LoVo (cell line): ENCODE measurements around the gene FAAH.

Experiments
- DNase-seq: peaks from one replicate; pipeline ENCODE4 v3.0.0-alpha.2; 2016; ENCODE audit warnings: low spot score

Gene FAAH

DNA sequence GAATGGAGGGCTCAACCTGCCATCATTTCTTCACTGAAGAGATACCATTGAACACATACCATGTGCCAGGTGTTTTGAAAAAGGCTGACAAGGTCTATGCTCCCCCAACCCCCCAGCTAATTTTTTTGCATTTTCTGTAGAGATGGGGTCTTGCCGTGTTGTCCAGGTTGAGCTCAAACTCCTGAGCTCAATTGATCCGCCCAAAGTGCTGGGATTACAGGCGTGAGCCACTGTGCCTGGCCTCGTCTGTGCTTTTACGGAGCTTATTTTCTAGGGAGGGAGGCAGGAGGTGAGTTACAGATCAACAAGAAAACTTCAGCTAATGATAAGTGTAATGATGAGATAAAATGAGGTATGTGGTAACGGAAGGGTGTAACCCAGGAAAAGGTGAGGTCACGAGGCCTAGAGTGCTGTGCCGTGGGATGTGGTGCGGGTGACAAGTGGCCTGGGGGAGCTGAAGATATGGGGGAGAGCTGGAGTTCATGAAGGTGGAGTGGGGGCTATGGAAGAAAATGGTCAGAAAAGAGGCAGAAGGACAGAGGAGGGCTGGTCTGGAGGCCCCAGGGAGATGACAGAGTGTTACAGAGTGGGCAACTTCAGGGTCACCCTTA is 28.2 kb downstream of the FAAH start:
- DNase-seq: no peak

DNA sequence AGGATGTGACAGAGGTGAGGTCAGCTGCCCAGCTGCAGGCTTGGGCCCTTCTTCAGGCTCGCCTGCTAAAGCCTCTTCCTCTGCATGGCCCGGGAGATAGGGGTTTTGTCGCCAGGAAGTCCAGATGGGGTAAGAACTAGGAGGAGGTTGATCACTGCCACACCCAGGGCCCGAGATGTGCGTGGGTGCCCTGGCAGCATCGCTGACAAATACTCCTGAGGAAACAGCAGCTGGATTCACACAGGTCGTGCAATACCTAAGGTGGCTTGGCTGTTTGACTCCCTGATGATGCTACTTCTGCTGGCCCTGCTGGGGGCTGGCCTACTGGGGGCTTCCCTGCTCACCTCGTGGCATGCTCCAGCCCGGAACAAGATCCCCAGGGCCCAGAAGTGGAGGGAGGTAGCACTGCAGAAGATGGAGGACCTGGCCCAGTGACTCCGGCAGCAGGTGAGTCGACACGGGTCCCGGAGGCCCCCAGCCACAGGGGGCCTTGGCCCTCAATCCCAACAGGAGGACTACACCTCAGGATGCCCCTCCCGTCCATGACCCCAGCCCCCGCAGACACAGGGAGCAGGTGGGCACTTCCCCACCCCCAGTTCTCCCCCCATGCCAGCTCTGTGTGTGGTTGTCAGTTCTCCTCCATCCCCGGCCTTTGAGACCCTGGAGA is 29.6 kb downstream of the FAAH start:
- DNase-seq: no peak

DNA sequence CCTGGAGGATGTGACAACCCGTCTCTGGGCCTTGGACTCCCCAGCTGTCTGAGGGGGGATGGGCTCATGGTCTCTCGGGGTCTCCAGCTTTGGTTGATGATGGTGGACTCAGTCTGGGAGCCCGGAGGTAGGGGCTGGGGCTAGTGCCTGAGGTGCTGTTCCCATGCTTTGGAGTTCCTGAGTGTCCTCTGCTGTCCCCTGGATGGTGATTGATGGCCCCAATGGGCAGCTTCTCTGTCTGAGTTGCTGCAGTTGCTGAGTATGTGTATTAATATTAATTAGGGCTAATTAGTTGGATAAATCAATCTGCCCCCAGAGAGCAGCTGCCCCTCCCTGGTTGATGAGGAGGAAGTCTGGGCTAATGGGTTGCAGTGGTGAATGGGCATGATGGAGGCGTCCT is 30.6 kb downstream of the FAAH start:
- no peak for DNase-seq

DNA sequence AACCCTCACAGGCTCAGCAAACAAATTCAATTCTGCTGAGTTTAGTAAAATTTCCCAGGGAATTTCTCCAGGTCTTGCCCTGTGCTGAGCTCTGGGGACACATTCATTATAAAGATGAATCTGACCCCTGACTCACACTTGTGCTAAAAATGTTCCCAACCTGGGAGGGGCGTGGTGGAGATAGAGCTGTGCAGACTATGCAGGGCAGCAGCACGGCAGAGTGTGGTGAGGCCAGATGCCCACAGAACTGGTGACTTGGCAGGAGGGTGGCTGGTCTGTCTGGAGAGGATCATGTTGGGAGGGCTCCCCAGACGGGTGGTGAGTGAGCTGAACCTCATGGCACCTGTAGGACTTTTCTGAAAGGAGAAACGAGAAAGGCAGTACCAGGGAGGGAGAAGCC is 31.6 kb downstream of the FAAH start:
- DNase-seq: no peak

DNA sequence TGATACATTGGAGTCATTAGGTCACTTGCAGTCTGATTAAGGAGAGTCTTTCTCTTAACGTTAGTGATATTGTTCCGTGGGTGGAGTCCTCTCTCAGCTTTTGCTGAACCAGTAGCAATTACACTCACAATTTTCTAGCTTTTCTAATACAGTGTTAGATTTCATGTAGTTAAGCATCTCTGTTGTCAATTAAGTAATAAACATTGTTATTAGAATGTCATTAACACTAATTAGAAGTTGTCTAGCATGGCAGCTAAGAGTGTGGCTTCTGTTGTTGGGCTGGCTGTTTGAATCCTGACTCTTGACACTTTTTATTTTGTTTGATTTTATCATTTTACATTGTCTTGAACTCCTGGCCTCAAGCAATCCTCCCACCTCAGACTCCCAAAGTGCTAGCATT is 33.4 kb downstream of the FAAH start:
- DNase-seq: no peak

DNA sequence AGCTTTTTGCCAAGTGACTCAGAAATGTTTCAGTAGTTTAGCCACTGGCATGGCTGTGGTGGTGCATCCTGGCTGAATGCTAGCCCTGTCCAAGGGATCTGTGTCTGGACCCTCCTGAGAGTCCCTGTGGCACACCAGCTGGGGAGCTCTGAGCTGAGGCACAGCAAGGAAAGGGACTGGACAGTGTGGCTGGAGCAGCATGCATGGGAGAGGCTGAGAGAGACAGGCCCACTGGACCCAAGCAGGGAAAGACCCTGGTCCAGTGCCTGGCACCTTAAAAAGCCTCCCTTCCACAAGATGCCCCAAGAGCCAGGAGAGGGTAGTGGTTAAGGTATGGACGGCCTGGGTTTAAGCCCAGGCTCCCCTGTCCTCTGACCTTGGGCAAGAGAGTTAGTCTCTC is 35.3 kb downstream of the FAAH start:
- no peak for DNase-seq

DNA sequence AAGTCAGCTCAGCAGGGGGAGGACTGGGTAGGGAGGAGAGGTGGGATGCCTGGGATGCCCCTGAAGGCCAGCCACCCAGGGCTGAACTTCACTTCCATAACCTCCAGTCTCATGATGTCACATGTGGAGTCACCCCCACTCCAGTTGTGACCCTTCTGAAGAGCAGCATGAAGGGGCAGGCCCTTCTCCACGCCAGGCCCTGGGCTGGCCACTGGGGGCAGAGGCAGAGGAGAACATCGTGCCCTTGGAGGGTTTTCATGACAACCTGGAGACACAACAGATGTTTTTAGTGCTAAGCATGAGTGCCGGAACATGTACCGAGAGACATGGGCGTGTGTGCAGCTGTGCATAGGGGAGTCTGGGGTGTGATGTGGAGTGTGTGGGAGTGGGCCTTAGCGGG is 37.6 kb downstream of the FAAH start:
- no peak for DNase-seq

DNA sequence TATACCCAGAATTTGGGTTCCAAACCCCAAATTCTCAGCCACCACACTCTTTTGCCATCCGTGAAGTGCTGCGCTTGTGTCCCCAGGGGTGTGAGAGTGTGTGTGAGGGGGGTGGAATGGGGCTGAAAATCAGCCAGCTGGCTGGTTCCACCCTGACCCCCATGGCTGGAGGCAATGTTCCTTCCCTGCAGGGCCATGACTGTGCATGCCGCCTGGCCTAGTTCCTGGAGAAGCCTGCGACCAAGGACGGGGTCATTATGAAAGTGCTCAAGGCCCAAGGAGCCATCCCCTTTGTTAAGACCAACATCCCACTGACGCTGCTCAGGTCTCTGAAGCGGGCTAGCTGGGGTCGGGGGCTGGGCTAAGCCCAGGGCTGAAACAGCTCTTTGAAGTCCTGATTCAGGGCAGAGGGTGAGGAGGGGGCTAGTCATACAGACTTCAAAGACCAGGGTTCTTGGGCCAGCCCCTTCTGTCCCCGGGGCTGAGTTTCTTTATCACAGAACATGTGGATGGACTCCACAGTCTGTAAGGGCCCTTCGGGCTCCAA is 38.7 kb downstream of the FAAH start:
- no peak for DNase-seq

DNA sequence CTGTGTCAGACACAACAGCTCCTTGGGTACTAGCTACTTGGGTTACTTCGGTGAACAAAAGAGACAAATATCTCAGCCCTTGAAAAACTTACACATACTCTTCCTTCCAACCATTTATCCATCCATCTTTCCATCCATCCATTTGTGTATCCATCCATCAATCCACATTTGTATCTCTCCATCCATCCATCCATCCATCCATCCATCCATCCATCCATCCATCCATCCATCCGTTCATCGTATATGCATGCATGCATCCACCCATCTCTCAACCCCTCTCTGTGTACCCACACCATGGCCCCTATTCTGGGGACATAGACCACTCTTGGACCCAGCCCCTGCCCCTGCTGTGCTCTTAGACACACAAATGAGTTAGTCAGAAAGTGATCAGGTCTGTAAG is 40.2 kb downstream of the FAAH start:
- DNase-seq: no peak

DNA sequence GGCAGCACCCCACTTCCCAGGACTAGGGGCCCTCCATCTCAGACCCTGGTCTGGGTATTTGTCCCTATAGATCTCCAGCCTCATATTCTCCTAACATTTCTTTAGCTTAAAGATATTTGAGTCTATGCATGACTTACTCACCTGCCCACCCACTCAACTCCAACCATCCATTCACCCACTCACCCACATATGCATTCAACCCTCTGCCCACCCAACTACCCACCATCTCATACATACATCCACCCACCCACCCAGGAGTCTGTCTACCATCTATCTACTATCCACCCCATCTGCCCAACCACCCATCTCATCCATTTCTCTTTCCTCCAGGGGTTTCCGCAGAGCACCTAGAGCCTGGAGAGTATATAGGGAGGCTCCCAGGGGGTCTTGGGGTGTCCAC is 42.7 kb downstream of the FAAH start:
- DNase-seq: no peak

DNA sequence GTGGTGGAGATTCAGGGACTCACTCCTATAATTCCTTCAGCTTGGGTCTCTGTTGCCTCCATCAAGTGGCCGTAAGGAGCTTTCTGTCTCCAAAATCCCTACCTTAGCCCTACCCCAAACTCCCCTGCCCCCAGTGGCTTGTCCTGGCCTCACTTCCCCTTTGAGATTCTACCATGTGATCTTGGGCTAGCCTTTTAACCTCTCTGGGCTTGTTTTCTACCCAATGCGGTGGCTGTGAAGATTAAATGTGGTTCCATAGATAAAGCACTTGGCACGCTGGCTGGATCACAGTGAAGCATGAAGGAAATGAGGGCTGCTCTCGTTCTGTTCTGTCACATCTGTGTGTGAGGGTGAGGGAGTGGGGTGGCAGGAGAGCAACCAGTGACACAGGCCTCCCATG is 43.6 kb downstream of the FAAH start:
- no peak for DNase-seq

DNA sequence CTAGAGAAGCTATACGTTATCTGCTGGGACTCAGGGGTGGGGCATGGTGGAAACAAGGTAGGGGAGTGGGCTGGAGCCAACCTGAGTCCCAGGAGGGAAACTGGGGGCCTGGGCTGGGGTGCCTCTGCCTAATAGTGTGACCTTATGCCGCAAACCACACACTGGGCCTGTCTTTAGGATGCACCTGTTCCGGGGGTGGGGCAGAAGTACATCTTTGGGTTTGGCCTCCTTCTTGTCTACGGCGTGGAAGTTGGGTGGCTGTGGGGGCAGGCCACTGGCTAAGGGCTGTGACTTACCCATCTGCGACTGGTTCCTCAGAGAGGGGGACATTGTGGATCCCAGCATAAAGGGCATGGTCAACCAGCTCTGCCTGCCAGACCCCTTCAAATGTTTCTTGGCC is 44.2 kb downstream of the FAAH start:
- DNase-seq: no peak

DNA sequence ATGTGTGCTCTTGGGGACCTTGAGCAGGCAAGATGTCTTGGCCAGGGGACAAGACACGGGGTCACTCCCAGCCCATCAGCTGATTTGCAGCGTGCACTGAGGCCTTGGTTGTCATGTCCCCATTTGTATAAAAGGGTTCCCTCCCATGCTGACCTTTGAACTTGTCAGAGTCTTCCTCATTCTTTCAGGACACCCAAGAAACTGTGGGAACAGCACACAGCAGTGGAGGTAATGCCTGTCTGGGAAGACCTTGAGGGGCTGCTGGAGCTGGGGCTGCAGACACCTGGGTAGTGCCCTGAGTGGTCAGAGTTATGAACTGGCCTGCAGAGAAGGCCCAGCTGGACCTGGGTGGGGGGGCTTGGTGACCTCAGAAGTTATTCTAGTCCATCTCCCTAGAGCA is 46.4 kb downstream of the FAAH start:
- DNase-seq: no peak

DNA sequence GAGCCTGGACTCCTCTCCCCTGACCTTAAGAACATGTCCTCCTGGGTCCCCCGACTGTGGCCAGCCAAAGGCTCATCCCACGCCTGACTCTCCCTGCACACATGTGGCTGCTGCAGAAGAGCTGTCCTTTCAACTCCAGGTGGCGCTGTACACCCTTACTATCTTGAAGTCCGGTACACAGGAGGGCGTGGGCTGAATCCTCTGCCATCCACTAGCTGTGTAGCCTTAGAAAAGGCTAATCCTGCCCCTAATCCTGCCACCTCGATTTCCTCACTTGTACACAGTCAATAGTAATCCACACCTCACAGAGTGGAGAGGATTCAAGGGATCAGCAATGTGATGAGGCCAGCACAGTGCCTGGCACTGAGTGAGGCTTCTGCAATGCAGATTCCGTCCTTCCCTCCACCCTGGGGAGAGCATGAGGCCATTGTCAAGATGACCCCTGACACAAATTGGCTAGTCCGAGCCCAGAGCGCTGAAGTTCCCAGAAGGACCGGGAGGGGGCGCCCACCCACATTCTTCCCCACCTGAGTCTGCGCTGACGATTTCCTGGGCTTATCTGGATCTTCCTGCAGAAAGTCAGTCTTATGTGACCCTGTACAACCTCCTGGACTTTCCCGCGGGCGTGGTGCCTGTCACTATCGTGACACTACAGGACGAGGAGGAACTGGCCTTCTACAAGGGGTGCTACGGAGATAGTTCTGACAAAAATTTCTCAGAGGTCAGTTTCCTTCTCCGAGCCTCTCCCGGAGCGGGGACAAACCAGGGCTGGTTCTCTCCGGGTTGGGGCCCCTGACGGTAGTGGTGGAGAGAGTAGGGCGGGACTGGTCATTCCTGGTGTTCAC is 48.4 kb downstream of the FAAH start:
- DNase-seq: peak; percentile 78

DNA sequence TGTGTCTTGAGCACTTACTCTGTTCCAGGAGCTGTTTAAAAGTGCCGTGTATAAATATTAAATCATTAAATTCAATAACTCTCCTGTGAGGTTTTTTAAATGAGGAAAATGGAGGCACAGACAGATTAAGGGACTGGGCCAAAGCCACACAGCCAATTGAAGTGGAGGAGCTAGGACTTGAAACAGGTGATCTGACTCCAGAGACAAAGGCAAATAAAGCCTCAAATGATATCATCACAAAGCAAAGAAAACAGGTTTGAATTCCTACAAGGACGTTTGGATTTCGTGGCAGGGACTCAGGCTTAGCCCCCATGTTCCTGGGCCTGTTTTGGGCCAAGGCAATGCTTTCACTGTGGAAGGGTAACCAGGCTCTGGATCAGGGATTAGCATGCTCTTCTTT is 50.3 kb downstream of the FAAH start:
- DNase-seq: no peak

DNA sequence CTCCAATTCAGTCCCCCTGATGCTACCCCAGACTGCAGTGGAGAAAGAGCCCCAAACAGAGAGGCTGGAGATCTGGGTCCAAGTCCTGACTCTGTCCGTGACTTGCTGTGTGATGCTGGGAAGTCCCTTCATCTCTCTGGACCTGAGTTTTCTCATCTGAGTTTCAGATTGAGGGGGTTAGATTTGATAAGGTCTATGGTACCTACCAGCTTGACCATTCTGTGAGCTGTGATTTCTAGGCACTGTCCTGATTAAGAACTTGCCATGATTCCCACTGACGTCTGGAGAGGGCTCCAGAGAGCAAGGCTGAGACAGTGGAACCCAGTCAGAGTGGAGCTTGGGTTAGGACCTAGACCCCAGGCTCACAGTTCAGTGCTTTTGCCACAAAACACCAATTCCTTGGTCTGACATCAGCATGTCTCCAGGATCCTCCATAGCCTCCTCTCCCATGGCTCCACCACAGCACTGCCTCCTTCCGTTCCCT is 51.7 kb downstream of the FAAH start:
- DNase-seq: no peak

DNA sequence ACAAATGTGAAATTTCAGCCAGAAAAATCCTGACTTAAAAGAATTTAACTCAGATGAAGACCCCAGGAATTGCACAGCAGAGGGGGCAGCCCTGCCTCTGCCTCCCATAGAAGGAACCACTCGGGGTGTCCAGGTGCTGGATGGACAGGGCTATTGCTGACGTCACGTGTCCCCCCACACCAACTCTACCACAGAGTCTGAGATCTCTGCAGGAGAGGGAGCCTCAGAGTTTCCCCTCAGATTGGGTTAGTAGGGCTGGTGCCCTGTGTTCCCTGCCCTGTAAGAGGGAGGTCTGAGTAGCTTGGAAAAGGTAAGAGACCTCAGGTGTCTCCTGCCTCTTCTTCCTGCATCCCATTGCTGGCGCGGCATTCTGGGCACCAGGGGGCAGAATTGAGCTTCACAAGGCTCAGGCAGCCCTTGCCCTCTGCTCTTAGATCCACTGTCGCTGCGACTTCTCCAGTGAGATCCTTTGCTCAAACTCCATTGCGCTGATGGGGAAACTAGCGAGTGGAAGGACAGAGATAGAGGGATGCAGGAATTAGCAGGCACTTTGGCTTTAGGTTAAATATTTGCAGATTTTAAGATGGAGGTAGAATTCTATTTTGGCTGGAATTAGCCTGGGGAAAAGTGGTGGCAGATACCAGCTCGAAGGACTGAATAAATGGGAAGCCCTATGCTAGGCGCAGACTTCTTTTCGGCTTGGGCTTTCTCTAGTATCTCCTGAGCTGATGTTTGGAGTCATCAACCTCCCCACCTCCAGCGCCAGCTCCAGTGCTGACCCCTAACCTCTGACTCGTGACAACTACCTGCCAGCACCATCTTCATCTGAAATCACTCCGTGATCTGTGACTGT is 52.8 kb downstream of the FAAH start:
- peak; percentile 61 for DNase-seq

DNA sequence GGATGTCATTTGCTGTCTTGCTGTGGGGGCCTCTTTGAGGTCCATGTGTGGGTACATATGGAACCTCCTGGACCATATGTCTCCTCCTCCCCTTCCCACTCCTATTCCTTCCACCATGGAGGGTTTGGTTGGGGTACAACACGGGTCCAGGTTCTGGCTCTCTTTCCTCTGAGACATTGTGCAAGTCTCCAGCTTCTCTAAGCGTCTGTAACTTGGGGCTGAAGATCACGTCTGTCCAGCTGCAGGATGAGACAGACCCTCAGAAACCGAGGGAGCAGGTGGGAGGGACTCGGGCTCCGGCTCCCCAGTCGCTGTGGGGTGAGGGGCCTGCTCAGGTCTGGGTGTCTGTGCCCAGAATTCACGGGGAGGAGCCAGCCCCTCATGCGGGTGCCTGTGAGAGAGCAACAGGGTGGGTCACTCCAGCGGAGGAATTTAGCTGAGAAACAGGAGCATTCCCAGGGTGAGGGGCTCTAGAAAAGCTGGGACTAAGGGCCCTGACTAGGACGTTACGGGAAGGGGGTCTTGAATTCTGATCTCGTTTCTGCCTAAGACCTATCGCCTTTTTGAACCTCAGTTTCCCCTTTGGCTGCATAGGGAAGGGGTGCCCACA is 53.5 kb downstream of the FAAH start:
- DNase-seq: no peak

DNA sequence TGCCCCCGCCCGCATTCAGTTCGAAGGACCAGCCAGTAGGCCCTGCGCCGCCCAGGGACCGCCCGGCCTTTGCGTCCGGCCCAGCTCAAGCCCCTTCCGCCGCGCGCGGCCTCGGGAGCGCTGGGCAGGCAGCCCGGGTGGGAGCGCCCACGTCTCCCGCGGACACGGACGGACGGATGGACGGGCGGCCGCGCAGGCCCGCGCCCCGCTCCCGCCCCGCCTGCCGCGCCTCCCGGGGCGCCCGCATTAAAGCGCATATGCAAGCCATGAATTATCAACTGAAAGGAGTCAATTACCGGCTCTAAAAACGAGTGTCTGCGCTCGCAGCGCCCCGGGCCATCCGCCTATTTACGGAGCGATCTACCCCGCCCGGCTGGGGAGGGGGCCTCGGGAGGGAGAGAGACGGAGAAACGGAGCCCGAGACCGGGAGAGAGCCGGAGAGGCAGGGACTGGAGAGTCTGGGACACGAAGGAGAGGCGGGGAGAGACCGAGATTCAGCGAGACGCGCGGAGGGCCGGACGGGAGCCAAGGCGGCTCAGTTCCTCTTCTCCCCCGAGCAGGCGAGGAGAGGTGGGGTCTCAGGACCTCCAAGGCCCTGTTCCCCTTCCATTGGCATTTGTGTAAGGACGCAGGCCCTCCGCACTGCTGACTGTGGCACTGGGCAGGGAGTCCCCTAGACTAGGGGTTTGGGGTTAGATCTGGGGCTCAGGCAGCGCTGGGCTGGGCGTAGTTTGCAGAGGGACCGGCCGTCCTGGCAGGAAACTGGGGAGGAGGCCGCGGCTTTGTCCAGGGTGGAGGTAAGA is 54.2 kb downstream of the FAAH start:
- DNase-seq: no peak
